Stomach (tissue), 9 donors: Measurements from ENCODE around the gene RPS19. TPM values are rescaled to one million over a fixed set of nuclear protein-coding genes. Genes with fewer than 3 reads are reported as not detected.
A peak's percentile ranks its signal among the peaks of the same experiment; 100 is the strongest.

Source experiments
- DNase-seq, 2 donors: peaks; one replicate each; pipeline versions ENCODE4 v3.0.0 to v3.0.0-alpha.2; 2013 to 2019
- H3K27ac ChIP-seq, 5 donors: fragments of 200-600 bp in 4 of 5; sonication (generic) in 4 of 5; one replicate each; pipeline ENCODE4 v1.5.1; 2013 to 2019; ENCODE audit warnings: mild to moderate bottlenecking in 1 of 5, moderate library complexity in 1 of 5
- H3K27me3 ChIP-seq, 3 donors: fragments of 200-600 bp; sonication (generic); one replicate each; pipeline ENCODE4 v1.5.1; 2017 to 2019; ENCODE audit warnings: mixed run types in 1 of 3
- H3K36me3 ChIP-seq, 4 donors: fragments of 200-600 bp; sonication (generic); 1 replicate in 3 of 4; 2 replicates in 1 of 4; pipeline ENCODE4 v1.5.1; 2016 to 2019
- H3K4me1 ChIP-seq, 4 donors: fragments of 200-600 bp; sonication (generic); one replicate each; pipeline ENCODE4 v1.5.1; 2016 to 2019
- H3K4me3 ChIP-seq, 4 donors: fragments of 200-600 bp; sonication (generic) in 3 of 4; one replicate each; pipeline ENCODE4 v1.5.1; 2016 to 2019; ENCODE audit warnings: mild to moderate bottlenecking in 1 of 4
- H3K9me3 ChIP-seq, 4 donors: fragments of 200-600 bp; sonication (generic); one replicate each; pipeline ENCODE4 v1.5.1; 2016 to 2019
- EP300 ChIP-seq: sonication (generic); formaldehyde crosslinking; IDR thresholded peaks from one replicate; pipeline ENCODE4 v1.6.1; 2017; ENCODE audit warnings: antibody characterized with exemption
- POLR2A ChIP-seq, 4 donors: fragments of 450-650 bp; IDR thresholded peaks; one replicate each; pipeline ENCODE4 v1.6.1; 2016; ENCODE audit warnings: antibody characterized with exemption in 4 of 4, control low read depth in 2 of 4, mild to moderate bottlenecking in 1 of 4, moderate library complexity in 1 of 4
- POLR2AphosphoS5 ChIP-seq, 3 donors: sonication (generic); formaldehyde crosslinking; IDR thresholded peaks; one replicate each; pipeline ENCODE4 v1.6.1; 2016; ENCODE audit warnings: antibody characterized with exemption in 3 of 3
- WGBS, 5 donors: extraction: QIAGEN DNeasy Blood & Tissue Kit in 3 of 5; methylation state at CpG; one replicate each; pipeline versions ENCODE4 v1.1.5 to v1.1.7; 2013 to 2018; 5-methylcytosine and 5-hydroxymethylcytosine counted together
- intact Hi-C: fragments of 100-400 bp; cut with DNase I; formaldehyde crosslinking; loops from one replicate; pipeline ENCODE4 v1.15.1; 2023; ENCODE audit warnings: low total_unique reads
- polyA plus RNA-seq, 3 donors: library from polyadenylated mRNA; stranded (reverse); fragments of 200-250 nt; gene quantifications; one replicate each; pipeline ENCODE4 v1.2.3, GENCODE V29; 2013
- total RNA-seq, 5 donors: library from RNA; depleted of rRNA; stranded (reverse); fragments of >200 nt; gene quantifications; one replicate each; pipeline versions ENCODE4 v1.1.0 to v1.2.3, GENCODE V29; 2014 to 2016
- TF ChIP-seq, protein P1 (sequence below), 7 experiments: fragments of 450-650 bp in 4 of 7; fragments of 200-600 bp in 3 of 7; sonication (generic) in 3 of 7; IDR thresholded peaks; one replicate each; pipeline ENCODE4 v1.5.1; 2016 to 2019; ENCODE audit warnings: antibody characterized with exemption in 7 of 7, control low read depth in 2 of 7, mild to moderate bottlenecking in 1 of 7
- donor health status: healthy with polysubstance abuse.
- donor health status: Bipolar disorder and iron deficiency.
- donor health status: healthy.

Gene RPS19
- total and polyA plus RNA-seq, 8 donors, result 394 to 4,242 (median 1,438) TPM

DNA sequence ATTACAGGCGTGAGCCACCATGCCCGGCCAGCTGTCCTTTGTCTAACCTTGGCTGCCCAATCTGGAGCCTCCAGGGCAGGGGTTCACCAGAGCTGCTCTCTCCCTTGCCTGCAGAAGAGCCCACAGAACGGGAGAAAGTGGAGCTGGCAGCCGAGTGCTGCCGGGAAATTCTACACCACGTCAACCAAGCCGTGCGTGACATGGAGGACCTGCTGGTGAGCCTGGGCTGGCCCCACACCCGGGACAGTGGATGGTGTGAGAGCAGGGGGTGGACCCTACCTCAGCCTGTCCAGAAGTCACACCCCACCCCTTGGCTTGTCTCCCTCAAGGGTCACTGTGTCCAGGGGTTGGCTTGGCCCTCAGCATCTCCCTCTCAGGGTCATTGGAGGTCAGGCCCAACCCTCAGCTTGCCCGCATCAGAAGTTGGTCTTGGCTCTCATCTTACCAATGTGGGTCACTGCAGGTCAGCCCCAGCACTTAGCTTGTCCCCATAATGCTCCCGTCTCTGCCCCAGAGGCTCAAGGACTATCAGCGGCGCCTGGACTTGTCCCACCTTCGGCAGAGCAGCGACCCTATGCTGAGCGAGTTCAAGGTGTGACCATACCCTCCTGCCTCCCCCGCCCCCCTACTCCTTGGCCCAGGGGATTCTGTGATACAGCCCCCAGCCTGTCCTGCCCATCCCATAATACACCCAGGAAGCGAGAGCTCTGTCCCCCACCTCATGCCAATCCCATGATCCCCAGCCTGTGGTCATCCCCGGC is 43.3 kb downstream of the RPS19 start:
- intact Hi-C loops, result no loop called here
- H3K27ac ChIP-seq, result peak overlapping the region; percentile 76 to 84 (median 78)
- H3K4me1 ChIP-seq, result peaks cover 11 to 35% (median 32%) of the 10 kb centered on the region in 4 donors
- no peak for TF ChIP-seq EP300
- TF ChIP-seq, protein P1, sequence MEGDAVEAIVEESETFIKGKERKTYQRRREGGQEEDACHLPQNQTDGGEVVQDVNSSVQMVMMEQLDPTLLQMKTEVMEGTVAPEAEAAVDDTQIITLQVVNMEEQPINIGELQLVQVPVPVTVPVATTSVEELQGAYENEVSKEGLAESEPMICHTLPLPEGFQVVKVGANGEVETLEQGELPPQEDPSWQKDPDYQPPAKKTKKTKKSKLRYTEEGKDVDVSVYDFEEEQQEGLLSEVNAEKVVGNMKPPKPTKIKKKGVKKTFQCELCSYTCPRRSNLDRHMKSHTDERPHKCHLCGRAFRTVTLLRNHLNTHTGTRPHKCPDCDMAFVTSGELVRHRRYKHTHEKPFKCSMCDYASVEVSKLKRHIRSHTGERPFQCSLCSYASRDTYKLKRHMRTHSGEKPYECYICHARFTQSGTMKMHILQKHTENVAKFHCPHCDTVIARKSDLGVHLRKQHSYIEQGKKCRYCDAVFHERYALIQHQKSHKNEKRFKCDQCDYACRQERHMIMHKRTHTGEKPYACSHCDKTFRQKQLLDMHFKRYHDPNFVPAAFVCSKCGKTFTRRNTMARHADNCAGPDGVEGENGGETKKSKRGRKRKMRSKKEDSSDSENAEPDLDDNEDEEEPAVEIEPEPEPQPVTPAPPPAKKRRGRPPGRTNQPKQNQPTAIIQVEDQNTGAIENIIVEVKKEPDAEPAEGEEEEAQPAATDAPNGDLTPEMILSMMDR (IDR thresholded peaks at IDR 0.05), result no peak
- no peak for TF ChIP-seq POLR2AphosphoS5 (IDR thresholded peaks at IDR 0.05)
- TF ChIP-seq POLR2A (IDR thresholded peaks at IDR 0.05), result no peak
- WGBS, 5 donors, result 60 to 84% (median 73%) methylated on average over 12 to 19 of the region's 19 CpGs
- H3K4me3 ChIP-seq, result no peak overlapping the region
- H3K36me3 ChIP-seq, result peaks cover 71 to 100% (median 96%) of the 10 kb centered on the region in 4 donors
- DNase-seq, result no peak
- no peaks in the 10 kb centered on the region for H3K9me3 ChIP-seq
- no peaks in the 10 kb centered on the region for H3K27me3 ChIP-seq

DNA sequence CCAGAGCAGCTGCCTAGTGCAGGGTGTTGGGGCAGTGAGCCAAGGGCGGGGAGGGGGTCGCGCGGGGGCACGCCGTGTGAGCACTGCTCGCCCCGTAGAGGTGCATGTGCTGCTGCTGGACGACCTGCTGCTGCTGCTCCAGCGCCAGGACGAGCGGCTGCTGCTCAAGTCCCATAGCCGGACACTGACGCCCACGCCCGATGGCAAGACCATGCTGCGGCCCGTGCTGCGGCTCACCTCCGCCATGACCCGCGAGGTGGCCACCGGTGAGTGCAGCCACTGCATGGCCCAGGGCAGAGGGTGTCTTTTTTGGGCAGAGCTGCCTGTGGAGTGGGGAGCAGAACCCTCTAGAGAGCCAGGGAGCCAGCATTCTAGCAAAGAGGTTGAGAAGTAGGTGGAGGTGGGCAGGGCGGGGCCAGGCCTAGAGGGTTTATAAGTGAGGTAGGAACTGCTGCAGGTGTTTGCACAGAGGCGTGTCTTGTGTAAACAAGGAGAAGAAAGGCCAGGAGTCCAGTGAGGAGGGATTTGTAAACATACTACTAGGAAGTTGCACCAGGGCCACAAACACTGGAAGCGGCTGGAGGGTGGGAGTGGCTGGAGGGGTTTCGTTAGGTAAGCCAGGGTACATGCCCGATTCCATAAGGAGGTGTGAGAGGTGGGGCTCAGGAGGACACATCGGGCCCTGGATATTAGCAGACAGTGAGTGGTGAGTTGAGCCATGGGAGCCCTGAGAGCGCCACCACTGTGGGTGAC is 44.2 kb downstream of the RPS19 start:
- intact Hi-C loops, result no loop called here
- H3K27me3 ChIP-seq, result no peaks in the 10 kb centered on the region
- H3K9me3 ChIP-seq, result no peaks in the 10 kb centered on the region
- 25 to 53% (median 48%) methylated on average over 8 to 30 of the region's 30 CpGs for WGBS, 5 donors
- H3K27ac ChIP-seq, result peak overlapping the region; percentile 76 to 84 (median 78)
- TF ChIP-seq, protein P1 (IDR thresholded peaks at IDR 0.05), result no peak
- TF ChIP-seq POLR2AphosphoS5 (IDR thresholded peaks at IDR 0.05), result peak in 2 of 3 donors; percentile 38 to 56
- no peak for TF ChIP-seq POLR2A (IDR thresholded peaks at IDR 0.05)
- TF ChIP-seq EP300, result no peak
- peaks cover 11 to 35% (median 32%) of the 10 kb centered on the region in 4 donors for H3K4me1 ChIP-seq
- peak; percentile 90 to 95 for DNase-seq
- H3K4me3 ChIP-seq, result peak overlapping the region in 2 of 4 donors; percentile 23 to 30
- H3K36me3 ChIP-seq, result peaks cover 62 to 96% (median 87%) of the 10 kb centered on the region in 4 donors

DNA sequence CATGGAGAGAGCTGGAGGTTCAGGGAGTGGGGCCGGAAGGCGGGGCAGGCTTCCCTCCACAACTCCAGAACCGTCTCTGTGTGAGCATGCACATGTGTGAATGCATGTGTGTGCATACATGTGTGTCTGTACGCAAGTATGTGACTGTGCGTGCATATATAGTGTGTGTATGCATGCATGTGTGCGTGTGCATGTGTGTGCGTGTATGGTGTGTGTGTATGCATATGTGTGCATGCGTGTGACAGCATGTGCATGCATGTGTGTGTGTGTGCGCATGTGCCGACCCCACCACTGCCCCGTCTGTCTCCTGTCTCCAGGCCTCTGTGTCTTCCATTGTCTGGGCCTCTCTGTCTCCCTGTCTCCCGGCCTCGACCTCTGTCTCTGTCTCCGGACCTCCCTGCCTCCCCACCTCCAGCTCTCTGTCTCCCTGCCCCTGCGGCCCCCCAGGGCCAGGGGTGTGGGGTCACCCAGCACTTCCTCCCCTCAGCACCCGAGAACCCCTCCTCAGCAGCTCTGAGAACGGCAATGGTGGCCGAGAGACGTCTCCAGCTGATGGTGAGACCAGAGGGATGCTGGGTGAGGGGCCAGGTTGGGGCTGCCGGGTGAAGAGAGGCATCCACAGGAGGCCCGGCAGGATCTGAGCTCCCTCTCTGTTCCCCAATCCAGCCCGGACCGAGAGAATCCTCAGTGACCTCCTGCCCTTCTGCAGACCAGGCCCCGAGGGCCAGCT is 45.4 kb downstream of the RPS19 start:
- 49 to 79% (median 72%) methylated on average over 18 to 24 of the region's 24 CpGs for WGBS, 5 donors
- TF ChIP-seq POLR2AphosphoS5 (IDR thresholded peaks at IDR 0.05) (no peak), POLR2A (IDR thresholded peaks at IDR 0.05) (no peak), EP300 (no peak)
- TF ChIP-seq, protein P1 (IDR thresholded peaks at IDR 0.05), result no peak
- Histone ChIP-seq H3K27me3 (peaks cover 0 to 6% (median 0%) of the 10 kb centered on the region in 3 donors), H3K4me1 (peaks cover 11 to 35% (median 32%) of the 10 kb centered on the region in 4 donors), H3K4me3 (peak overlapping the region in 3 of 4 donors; percentile 5 to 30 (median 23)), H3K27ac (peak overlapping the region in 3 of 5 donors; percentile 76 to 83 (median 78)), H3K9me3 (no peaks in the 10 kb centered on the region), H3K36me3 (peaks cover 53 to 85% (median 76%) of the 10 kb centered on the region in 4 donors)
- DNase-seq, result no peak
- intact Hi-C loops, result no loop called here

GRCh38 chr19:41906271-41906670 is 46.2 kb downstream of the RPS19 start:
- Histone ChIP-seq H3K27ac (no peak overlapping the region), H3K4me1 (peaks cover 11 to 35% (median 32%) of the 10 kb centered on the region in 4 donors), H3K4me3 (no peak overlapping the region), H3K36me3 (peaks cover 48 to 76% (median 67%) of the 10 kb centered on the region in 4 donors), H3K27me3 (peaks cover 0 to 15% (median 4%) of the 10 kb centered on the region in 3 donors), H3K9me3 (no peaks in the 10 kb centered on the region)
- 63 to 71% (median 68%) methylated on average over 7 to 9 of the region's 9 CpGs for WGBS, 5 donors
- DNase-seq, result no peak
- intact Hi-C loops, result no loop called here
- TF ChIP-seq, protein P1 (IDR thresholded peaks at IDR 0.05), result no peak
- TF ChIP-seq POLR2A (IDR thresholded peaks at IDR 0.05) (no peak), POLR2AphosphoS5 (IDR thresholded peaks at IDR 0.05) (no peak), EP300 (no peak)
